Nephron progenitor cell (in vitro differentiated cells): ENCODE results near the gene GREB1.

Experiments used
- DNase-seq: peaks from one replicate; pipeline ENCODE4 v3.0.0; 2021
- H3K27ac Mint-ChIP-seq: 2 replicates; pipeline ENCODE4 v1.8.0; 2021; ENCODE audit warnings: mild to moderate bottlenecking, moderate library complexity, mixed read lengths
- H3K27me3 Mint-ChIP-seq: 2 replicates; pipeline ENCODE4 v1.8.0; 2021; ENCODE audit warnings: mild to moderate bottlenecking, low read depth, mixed read lengths; ENCODE audit not compliant: poor library complexity
- H3K36me3 Mint-ChIP-seq: 2 replicates; pipeline ENCODE4 v1.8.0; 2021; ENCODE audit warnings: low read depth, mixed read lengths
- H3K4me1 Mint-ChIP-seq: 2 replicates; pipeline ENCODE4 v1.8.0; 2021; ENCODE audit warnings: mixed read lengths
- H3K4me3 Mint-ChIP-seq: 2 replicates; pipeline ENCODE4 v1.8.0; 2021; ENCODE audit warnings: mild to moderate bottlenecking, moderate library complexity, mixed read lengths
- H3K9me3 Mint-ChIP-seq: 2 replicates; pipeline ENCODE4 v1.8.0; 2021; ENCODE audit warnings: mild to moderate bottlenecking, moderate library complexity, mixed read lengths
- TF ChIP-seq, protein P1 (sequence below): fragments of 200-600 bp; sonication (generic); IDR thresholded peaks from 2 replicates; pipeline ENCODE4 v1.5.0; 2021; ENCODE audit warnings: antibody characterized with exemption

The GREB1 gene

DNA sequence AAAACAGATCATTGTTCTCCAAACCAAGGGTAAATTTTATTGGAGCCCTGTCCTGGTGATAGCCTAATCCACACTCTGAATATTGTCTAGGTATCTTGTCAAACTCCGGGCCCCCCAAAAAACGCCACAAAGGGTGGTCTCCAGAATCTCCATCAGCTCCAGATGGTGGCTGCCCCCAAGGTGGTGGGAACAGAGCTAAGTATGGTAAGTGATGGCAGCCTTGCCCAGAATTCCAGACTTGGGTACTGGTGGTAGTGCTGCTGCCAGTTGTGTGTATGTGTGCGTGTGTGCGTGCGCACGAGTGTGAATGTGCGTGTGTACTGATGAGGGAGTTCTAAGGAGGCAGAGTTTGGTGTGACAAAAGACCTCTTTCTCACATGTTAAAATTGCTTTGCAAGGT, 51.2 kb downstream of the GREB1 start:
- Mint-ChIP-seq H3K27ac (no peak overlapping the region), H3K4me1 (peaks cover 15% of the 10 kb centered on the region), H3K36me3 (peaks cover 39% of the 10 kb centered on the region), H3K27me3 (no peaks in the 10 kb centered on the region), H3K9me3 (no peaks in the 10 kb centered on the region), H3K4me3 (no peak overlapping the region)
- TF ChIP-seq, protein P1, sequence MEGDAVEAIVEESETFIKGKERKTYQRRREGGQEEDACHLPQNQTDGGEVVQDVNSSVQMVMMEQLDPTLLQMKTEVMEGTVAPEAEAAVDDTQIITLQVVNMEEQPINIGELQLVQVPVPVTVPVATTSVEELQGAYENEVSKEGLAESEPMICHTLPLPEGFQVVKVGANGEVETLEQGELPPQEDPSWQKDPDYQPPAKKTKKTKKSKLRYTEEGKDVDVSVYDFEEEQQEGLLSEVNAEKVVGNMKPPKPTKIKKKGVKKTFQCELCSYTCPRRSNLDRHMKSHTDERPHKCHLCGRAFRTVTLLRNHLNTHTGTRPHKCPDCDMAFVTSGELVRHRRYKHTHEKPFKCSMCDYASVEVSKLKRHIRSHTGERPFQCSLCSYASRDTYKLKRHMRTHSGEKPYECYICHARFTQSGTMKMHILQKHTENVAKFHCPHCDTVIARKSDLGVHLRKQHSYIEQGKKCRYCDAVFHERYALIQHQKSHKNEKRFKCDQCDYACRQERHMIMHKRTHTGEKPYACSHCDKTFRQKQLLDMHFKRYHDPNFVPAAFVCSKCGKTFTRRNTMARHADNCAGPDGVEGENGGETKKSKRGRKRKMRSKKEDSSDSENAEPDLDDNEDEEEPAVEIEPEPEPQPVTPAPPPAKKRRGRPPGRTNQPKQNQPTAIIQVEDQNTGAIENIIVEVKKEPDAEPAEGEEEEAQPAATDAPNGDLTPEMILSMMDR: no peak
- no peak for DNase-seq

DNA sequence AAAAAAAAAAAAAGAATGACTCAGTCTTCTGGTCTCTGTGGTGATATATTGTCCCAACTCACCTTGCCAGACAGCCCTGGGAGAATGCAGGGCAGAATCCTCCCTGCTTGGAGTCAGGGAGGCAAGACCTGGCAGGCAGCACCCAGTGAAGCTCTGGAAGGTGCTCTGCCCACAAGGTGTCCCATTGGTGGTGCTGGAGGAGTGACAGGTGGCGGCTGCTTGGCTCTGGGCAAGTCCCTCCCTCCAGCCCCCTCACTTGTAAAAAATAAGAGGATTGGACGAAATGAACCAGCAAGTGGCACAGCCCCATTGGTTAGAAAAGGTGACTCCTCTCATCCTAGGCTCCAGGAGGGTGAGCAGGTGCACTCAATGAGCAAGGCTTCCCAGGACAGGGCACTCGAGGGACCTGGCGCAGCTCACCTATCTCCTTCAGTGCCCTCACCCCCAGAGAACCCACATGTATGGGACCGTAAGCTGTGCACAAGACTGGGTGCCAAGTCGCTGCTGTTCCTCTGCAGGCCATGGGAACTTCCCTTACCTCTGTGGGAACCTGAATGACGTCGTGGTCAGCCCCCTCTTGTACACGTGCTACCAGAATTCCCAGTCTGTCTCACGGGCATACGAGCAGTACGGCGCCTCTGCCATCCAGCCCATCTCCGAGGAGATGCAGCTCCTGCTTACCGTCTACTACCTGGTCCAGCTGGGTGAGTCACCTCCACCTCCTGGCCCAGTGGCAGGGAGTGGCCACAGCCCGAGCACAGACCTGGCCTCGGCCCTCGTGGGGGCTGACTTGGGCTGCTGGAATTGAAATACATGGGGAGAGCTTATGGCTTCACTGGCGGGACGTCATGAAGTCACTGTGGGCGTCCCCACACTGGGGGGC, 54.6 kb downstream of the GREB1 start:
- no peaks in the 10 kb centered on the region for H3K9me3 Mint-ChIP-seq
- H3K27me3 Mint-ChIP-seq: no peaks in the 10 kb centered on the region
- no peak overlapping the region for H3K27ac Mint-ChIP-seq
- H3K36me3 Mint-ChIP-seq: peaks cover 32% of the 10 kb centered on the region
- H3K4me1 Mint-ChIP-seq: peaks cover 7% of the 10 kb centered on the region
- DNase-seq: no peak
- TF ChIP-seq, protein P1: no peak
- no peak overlapping the region for H3K4me3 Mint-ChIP-seq

DNA sequence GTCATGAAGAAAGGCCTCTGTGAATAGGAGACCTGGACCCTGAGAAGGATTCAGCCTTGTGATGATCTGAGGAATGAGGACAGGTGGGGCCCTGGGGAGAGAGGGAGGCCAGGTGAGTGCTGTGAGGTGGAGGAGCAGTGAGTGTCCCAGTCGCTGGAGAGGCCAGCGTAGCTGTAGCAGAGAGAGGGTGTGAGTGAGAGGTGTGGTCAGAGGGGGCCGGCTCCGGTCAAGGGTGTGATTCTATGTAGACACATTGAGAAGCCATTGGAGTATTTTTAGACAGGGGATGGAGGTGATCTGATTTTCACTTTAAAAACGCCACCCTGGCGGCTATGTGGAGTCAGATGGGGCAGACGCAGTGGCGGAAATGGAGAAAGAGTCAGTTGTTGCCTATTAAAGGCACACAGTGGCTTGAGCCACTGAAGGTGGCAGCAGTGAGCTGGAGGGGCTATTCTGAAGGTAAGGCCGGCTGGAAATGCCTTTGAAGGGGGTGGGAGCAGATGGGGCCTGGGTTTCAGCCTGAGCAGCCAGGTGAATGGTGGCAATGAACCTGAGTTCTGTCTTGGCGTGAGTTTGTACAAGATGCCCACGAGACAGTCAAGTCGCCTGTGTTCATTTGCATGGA, 55.6 kb downstream of the GREB1 start:
- TF ChIP-seq, protein P1: no peak
- peaks cover 31% of the 10 kb centered on the region for H3K36me3 Mint-ChIP-seq
- H3K27me3 Mint-ChIP-seq: no peaks in the 10 kb centered on the region
- H3K4me3 Mint-ChIP-seq: no peak overlapping the region
- no peaks in the 10 kb centered on the region for H3K9me3 Mint-ChIP-seq
- no peak overlapping the region for H3K27ac Mint-ChIP-seq
- DNase-seq: no peak
- H3K4me1 Mint-ChIP-seq: no peaks in the 10 kb centered on the region

DNA sequence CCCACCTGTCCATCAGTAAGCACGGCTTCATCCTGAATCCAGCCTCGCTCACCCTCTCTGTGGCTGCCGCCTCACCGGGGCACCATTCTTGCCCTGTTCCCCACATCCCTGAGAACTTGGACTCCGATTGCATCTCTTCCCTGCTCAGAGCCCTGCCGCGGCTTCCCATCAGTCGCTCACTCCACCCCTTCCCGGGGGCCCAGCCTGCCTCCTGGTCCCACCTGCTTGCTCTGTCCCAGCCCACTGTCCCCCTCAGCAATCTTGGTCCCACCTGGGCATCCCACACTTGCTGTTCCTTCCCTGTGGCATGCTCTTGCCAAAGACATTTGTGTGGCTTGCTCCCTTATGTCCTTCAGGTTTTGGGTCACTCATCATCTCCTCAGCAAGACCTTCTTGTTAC, 56.3 kb downstream of the GREB1 start:
- DNase-seq: no peak
- no peaks in the 10 kb centered on the region for H3K4me1 Mint-ChIP-seq
- TF ChIP-seq, protein P1: no peak
- H3K36me3 Mint-ChIP-seq: peaks cover 26% of the 10 kb centered on the region
- no peaks in the 10 kb centered on the region for H3K9me3 Mint-ChIP-seq
- no peaks in the 10 kb centered on the region for H3K27me3 Mint-ChIP-seq
- no peak overlapping the region for H3K4me3 Mint-ChIP-seq
- no peak overlapping the region for H3K27ac Mint-ChIP-seq

DNA sequence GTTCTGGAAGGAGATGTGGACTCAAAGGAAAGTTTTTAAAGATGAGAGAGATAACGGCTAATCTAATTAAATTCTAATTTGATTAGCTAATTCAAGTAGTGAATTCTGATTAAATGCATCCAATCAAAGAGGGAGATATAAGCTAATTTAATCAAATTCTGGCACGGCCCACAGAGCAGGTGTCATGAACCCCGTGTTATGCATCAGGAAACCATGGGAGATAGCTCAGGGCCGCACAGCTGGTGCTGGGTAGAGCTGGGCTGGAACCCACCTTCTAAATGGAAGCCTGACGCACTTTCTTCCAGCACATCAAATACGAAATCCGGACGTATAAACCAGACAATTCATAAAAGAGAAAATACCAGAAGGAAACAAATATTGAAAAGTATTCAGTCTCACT, 57.2 kb downstream of the GREB1 start:
- TF ChIP-seq, protein P1: no peak
- no peak for DNase-seq
- Mint-ChIP-seq H3K9me3 (no peaks in the 10 kb centered on the region), H3K27ac (no peak overlapping the region), H3K27me3 (no peaks in the 10 kb centered on the region), H3K36me3 (peaks cover 25% of the 10 kb centered on the region), H3K4me3 (no peak overlapping the region), H3K4me1 (no peaks in the 10 kb centered on the region)
